NCI-H187 treated with DMSO at 0.1 percent for 48 hours (cell line): ENCODE measurements around the gene MOSMO.
"Not testable (repeated sequence)": the region's sequence is repeated elsewhere in the genome, so short reads cannot be mapped to it uniquely, and the experiment has no call there.

ENCODE experiments used
- DNase-seq: peaks from one replicate; lab custom pipeline; 2025; lab: John Stamatoyannopoulos, UW

The MOSMO gene

DNA sequence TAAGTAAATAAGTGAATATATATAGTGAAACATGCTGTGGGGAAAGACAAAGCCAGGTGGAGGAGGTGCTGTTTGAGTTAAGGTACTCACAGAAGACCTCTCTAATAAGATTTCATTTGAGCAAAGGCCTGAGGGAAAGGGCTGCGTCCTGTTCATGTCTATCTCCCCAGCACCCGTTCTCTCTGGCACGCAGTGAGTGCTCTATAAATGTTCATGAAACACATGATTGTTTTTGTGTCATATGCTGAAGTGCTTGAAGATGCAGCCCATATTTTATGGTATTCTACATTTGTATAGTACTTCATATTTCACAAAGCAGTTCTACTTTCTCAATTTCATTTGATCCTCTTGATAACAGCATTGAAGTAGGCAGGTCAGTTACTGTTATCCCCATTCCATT lies 85.4 kb downstream of the MOSMO start:
- DNase-seq: no peak

DNA sequence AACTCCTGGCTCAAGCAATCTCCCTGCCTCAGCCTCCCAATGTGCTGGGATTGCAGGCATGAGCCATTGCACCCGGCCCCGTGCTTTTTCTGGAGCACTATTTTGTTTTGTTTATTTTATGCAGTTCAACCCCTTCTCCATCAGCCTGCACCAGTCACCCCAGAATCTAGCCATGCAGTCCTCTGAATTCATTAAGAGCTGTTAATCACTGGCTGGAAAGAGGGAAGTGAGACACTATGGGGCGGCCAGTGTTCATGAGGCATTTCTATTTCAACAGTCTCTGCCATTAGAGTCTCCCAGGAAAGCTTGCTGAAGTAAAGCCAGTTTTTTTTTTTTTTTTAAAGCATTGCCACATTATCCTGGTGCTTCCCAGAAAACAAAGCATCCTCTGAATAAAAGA lies 86.1 kb downstream of the MOSMO start:
- DNase-seq: no peak

DNA sequence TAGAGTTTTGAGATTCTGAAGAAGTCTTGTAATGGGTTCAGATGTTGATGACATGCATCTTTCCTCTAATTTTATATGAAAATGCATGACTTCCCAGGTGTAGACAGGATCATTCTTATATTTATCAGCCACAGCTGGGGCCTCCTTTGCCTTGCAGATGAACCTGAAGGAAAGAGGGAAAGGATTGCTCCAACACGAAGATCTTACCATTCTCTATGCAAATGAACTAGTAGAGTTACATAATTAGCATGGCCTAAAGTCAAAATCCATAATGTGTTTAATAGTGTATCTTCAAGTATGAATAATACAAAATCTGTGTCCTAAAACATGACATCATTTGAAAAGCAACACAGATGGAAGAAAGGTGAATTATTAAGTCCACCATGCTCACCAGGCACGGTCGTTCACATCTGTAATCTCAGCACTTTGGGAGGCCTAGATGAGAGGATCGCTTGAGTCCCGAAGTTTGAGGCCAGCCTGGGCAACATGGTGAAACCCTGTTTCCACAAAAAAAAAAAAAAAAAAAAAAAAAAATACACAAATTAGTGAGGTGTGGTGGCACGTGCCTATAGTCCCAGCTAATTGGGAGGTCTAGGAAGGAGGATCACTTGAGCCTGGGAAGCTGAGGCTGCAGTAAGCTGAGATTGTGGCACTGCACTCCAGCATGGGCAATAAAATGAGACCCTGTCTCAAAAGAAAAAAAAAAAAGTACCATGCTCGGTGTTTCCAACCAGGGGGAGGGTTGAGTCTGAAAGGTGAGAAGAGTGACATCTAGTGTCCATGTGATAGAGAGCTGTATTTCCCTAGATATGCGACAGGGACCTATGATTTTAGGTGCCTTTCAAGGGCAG lies 90.7 kb downstream of the MOSMO start:
- no peak for DNase-seq

DNA sequence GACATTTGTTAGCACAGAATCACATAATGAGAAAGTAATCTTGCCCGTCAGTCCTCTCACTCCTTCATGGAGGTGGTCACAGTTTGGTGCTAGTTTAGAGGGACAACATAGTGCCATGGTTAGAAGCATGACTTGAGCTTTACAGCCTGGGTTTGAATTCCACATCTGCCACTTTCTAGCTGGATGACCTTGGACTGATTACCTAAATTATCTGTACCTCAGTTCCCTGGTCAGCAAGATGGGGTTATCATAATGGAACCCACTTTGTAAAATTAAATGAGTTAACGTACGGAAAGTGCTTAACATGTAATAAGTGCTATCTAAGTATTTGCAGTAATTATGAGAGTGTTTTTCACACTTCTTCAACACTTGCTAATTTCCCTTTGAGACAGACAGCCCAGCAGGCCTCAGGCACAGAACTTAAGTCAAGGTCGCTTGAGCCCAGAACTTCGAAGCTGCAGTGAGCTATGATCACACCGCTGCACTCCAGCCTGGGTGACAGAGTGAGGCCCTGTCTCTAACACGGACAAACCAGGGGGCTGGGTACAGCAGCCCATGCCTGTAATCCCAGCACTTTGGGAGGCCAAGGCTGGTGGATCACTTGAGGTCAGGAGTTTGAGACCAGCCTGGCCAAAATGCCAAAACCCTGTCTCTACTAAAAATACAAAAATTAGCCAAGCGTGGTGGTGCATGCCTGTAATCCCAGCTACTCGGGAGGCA lies 91.5 kb downstream of the MOSMO start:
- no peak for DNase-seq

DNA sequence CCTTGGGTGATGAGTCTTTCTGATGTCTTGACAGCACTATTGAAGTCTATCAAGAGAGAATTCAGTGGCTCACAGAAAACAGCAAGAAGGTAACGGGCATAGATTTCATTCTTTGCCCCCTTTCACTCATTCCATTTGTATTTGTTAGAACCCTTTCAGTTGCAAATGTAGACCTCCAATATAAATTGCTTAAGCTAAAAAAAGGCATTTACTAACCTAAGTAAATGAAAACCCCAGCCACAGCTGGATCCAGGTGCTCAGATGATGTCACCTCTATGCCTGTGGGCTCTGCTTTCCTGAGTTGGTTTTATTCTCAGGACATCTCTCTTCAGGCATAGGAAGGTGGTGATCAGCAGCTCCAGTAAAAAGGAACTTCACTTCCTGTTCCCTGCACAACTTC lies 95.5 kb downstream of the MOSMO start:
- DNase-seq: no peak

DNA sequence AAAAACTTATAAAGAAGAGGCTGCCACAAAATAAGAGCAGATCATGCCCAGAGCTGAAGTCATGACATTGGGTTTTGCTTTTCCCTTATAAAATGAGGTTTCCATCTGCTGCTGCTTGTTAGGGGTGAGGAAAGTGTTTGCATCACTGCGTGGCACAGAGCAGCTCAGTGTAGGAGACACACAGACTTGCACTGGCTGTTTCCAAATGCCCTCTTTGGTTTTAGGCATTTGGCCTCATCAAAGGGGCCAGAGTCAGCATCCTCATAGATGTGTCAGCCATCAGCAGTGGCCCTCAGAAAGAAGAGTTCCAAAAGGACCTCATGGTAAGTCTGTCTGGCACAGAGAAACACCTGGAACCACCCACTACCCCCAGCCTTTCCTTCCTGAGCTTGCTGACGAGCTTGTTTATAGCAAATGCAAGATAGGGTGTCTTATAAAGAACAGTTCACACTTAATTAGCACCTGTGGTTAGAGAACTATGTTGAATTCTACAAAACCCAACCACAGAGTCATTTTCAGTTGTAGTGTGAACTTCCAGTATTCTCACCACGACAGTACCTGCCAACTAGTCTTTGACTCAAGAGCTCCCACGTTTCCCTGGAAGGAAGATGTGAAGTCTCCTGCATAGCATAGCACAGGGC lies 101.5 kb downstream of the MOSMO start:
- DNase-seq: no peak

DNA sequence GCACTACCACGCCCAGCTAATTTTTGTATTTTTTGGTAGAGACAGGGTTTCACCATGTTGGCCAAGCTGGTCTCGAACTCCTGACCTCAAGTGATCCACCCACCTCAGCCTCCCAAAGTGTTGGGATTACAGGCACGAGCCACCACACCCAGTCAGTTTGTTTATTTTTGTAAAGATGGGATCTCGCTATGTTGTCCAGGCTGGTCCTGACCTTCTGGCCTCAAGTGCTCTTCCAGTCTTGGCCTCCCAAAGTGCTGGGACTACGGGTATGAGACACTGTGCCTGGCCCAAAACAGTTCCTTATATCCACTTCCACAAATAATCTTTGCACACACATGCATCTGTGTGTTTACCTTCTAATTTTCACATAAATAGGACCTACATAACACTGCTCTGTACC lies 103.7 kb downstream of the MOSMO start:
- not testable (repeated sequence) for DNase-seq

DNA sequence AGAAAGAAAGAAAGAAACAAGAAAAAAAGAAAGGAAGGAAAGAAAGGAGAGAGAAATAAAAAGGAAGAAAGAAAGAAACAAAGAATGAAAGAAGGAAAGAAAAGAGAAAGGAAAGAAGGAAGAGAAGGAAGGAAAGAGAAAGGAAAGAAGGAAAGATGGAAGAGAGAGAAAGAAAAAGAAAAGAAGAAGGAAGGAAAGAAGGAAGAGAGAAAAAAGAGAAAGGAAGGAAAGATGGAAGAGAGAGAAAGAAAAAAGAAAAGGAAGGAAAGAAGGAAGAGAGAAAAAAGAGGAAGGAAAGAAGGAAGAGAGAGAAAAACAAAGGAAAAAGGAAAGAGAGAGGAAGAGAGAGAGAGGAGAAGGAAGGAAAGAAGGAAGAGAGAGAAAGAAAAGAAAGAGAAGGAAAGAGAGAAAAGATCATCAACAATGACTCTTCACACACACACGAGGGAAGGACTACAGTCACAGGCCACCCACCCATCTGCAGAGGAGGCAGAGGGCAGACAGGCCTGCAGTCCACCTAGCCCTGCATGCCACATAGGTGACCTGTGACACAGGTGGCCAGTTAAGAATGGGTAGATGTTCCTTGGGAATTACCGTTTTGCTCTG lies 108.3 kb downstream of the MOSMO start:
- DNase-seq: no peak

DNA sequence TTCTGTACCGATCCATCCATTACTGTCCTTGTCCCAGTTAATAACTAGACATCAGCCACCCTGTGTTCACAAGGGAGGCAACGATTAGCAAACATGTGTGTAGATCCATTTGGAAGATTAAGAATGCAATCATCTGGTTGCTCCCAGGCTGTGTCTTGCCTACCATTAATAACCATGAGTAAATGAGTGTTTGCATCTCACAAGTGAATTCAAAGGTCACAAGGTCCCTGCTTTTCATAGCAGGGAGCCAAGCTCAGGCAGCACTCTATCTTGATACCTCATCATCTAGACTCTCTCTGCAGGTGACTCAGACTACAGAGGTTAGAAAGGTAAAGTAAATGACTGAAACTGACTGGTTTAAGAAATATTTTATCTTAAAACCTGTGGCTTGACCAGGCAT lies 109.7 kb downstream of the MOSMO start:
- no peak for DNase-seq

DNA sequence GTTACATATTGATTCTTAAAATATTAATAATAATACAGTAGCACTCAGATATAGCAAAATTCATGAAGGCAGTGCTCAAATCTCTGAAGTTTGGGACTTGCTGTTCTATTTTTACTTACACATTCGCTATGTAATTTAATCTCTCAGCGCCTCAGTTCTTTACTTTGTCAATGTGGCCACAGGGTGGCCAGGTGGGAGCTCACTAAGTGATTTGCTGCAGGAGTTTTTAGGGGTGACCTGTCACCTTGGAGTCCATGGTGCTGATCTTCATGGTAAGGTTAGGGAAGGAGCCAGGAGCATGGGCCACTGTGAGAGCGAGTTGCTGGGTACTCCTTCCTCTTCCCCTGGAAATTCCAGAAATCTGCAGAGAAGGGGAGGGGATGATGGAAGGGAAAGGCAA lies 112.5 kb downstream of the MOSMO start:
- no peak for DNase-seq

DNA sequence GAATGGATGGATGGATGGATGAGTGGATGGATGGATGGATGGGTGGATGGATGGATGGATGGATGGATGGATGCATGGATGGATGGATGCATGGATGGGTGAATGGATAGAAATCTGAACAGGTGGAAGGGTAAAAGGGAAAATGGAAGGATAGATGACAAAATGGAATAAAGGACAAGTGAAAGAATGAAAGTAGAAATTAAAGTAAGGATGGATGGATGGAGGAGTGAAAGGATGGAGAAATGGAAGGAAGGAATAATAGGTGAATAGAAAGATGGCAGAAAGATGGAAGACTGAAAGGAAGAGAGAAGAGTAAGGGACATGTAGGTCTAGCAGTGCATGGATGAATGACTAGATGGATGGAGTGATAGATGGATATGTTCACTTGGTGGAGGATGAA lies 114.3 kb downstream of the MOSMO start:
- DNase-seq: no peak

DNA sequence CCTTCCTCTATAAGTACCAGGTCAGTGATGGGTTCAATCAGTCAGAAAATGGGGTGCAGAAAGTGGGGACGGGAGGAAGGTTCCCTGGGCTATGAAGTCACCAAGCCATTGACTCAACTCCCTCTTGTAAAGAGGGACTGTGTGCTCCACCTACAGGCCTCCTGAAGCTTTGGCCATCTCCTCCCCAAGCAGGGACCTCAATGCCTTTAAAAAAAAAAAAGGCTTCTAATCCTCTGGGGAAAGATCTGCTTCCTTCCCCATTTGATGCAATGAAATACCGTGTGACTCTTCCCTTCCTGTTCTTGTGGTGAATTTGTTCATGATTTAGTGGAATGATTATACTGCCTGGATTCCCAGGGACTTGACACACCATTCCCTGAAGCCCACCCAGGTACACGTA lies 115.2 kb downstream of the MOSMO start:
- DNase-seq: no peak

DNA sequence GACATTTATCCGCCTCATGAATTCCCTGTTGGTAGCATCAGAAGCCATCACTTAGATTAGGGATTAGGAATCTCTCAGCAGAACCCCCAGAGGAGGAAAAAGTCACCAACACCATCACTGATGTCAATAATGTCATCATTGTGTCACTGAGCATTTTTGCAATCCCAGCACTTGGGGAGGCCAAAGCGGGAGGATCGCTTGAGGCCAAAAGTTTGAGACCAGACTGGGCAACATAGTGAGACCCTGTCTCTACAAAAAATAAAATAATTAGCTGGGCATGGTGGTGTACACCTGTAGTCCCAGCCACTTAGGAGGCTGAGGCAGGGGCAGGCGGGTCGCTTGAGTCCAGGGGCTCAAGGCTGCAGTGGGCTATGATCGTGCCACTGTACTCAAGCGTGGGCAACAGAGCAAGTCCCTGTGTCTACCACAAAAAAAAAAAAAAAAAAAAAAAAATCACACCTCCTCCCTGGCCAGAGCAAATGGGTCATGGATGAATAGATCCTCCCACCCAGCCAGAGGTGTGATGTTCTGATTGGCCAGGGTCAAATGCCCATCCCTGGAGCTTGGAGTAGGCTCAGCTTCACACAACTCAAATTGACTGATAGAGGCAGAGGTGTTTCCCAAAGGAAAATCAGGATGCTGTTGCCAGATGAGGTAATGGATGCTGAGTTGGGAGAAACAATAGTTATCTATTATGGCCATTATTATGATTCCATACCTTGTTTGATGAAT lies 116.0 kb downstream of the MOSMO start:
- no peak for DNase-seq

DNA sequence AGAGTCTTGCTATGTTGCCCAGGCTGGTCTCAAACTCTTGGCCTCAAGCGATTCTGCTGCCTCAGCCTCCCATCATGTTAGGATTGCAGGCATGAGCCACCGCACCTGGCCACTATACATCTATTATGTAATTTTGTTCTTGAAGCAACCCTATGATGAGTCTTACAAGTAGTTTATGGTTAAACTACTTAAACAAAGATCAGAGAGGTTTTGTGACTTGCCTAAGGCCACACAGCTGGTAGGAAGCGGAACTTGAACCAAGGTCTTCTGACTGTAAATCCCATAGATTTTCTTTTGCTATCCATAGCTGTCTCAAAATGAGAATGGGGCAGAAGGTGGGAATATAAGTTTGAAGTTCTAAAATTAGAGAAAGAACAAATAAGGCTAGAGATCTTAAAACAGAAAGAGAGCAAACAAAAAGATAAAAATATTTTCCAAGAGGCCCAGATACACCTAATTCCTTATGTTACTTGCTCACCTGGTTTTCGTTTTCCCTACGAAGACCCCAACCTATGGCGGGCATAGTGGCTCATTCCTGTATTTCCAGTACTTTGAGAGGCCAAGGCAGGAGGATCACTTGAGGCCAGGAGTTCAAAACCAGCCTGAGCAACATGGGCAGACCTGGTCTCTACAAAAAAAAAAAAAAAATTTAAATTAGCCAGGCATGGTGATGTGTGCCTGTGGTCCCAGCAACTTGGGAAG lies 116.8 kb downstream of the MOSMO start:
- no peak for DNase-seq

DNA sequence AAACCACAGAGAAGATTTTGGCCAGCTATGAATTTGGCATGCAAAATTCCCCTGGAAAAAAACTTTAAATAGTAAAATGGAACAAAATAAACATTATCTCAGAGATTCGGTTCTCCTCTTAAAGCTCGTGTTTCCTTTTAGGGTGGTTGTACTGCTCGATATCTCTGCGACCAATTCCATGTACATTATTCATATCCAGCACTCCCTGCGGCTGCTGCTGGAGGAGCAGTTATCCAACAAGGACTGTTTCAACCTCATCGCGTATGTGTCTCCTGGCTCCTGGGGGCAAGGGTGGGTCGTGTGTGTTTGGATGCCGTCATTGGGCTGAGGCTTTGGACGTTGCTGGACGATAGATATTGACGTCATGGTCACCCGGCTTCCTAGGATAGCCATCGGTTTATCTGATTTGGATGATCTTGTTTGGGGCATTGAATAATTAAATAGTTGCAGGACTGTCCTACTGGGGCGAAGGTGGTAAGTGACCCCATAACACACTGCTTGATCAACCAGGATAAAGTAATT lies 118.2 kb downstream of the MOSMO start:
- no peak for DNase-seq

DNA sequence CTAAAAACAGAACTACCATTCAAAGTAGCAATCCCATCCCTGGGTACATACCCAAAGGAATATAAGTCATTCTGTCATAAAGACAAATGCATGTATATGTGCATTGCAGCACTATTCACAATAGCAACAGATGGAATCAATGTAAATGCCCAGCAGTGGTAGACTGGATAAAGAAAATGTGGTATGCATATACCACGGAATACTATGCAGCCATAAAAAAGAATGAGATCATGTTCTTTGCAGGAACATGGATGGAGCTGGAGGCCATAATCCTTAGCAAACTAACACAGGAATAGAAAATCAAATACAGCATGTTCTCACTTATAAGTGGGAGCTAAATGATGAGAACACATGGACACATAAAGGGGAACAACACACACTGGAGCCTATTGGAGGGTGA lies 120.6 kb downstream of the MOSMO start:
- DNase-seq: not testable (repeated sequence)

DNA sequence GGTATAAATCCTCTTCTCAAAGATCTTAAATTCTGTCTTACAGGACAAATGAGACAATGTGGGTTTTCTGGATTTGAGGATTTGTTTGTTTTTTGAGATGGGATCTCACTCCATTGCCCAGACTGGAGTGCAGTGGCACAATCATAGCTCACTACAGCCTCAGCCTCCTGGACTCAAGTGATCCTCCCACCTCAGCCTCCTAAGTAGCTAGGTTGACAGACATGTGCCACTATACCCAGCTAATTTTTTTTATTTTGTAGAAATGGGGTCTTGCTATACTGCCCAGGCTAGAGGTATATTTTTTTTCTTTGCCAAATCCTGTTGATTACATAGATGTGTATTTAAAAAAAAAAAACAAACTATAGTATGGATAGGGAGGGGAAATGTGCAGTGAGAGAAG lies 122.6 kb downstream of the MOSMO start:
- DNase-seq: no peak

DNA sequence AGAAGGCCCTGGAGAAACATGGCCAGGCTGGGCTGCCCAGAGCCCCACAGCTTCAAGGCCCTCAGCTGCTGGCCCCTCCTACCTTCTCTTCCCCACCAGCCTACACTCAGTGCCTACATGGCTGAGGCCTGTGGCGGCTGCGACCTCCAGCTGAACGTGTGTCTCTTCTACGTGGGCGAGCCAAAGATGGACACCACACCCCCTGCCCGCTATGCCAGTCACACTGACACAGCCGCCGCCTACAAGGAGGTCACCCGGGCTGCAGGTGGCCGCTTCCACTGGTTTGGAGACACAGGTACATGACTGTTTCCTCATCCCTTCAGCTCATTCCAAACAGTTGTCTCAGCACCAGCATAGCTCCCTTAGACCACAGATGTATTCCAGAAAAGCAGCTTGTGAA lies 124.9 kb downstream of the MOSMO start:
- no peak for DNase-seq
